Astrocyte (in vitro differentiated cells and primary cell): ENCODE measurements around the gene THG1L. TPM values are rescaled to one million over a fixed set of nuclear protein-coding genes. Genes with fewer than 3 reads are reported as not detected.

Experiments
- DNase-seq: peaks from one replicate; pipeline ENCODE4 v3.0.0-alpha.2; 2010; ENCODE audit warnings: low read depth
- FAIRE-seq: peaks from 2 replicates; lab custom pipeline; 2011; peaks lifted over from hg19 to GRCh38; lab: Jason Lieb, UNC
- H2AFZ ChIP-seq: 2 replicates; pipeline ENCODE4 v1.6.0; 2012; ENCODE audit warnings: low read depth, low read length, inconsistent platforms
- H3K27ac ChIP-seq: 2 replicates; pipeline ENCODE4 v1.5.1; 2011; ENCODE audit warnings: low read depth, low read length, inconsistent platforms
- H3K27me3 ChIP-seq: 2 replicates; pipeline ENCODE4 v1.6.0; 2011; ENCODE audit warnings: low read length, inconsistent platforms; ENCODE audit not compliant: insufficient read depth
- H3K36me3 ChIP-seq: 2 replicates; pipeline ENCODE4 v1.5.1; 2011; ENCODE audit warnings: low read length, inconsistent platforms; ENCODE audit not compliant: insufficient read depth
- H3K4me1 ChIP-seq: 2 replicates; pipeline ENCODE4 v1.5.1; 2011; ENCODE audit warnings: low read length, inconsistent platforms; ENCODE audit not compliant: insufficient read depth
- H3K4me2 ChIP-seq: 2 replicates; pipeline ENCODE4 v1.6.0; 2012; ENCODE audit warnings: low read length, inconsistent platforms
- H3K4me3 ChIP-seq: 2 replicates; pipeline ENCODE4 v1.5.1; 2011; ENCODE audit warnings: low read depth, mild to moderate bottlenecking, low read length, inconsistent platforms; ENCODE audit not compliant: insufficient read depth
- H3K79me2 ChIP-seq: 2 replicates; pipeline ENCODE4 v1.6.0; 2012; ENCODE audit warnings: mild to moderate bottlenecking, low read length, inconsistent platforms; ENCODE audit not compliant: insufficient read depth
- H3K9ac ChIP-seq: 2 replicates; pipeline ENCODE4 v1.6.0; 2012; ENCODE audit warnings: mild to moderate bottlenecking, low read length, inconsistent platforms
- H3K9me3 ChIP-seq: 2 replicates; pipeline ENCODE4 v1.5.1; 2012; ENCODE audit warnings: low read depth, mild to moderate bottlenecking, low read length, inconsistent platforms; ENCODE audit not compliant: insufficient read depth
- H4K20me1 ChIP-seq: 2 replicates; pipeline ENCODE4 v1.6.0; 2012; ENCODE audit warnings: low read length, inconsistent platforms; ENCODE audit not compliant: insufficient read depth
- H3K27ac Mint-ChIP-seq: one replicate; pipeline ENCODE4 v1.8.0; 2021; ENCODE audit warnings: mild to moderate bottlenecking, mixed read lengths; ENCODE audit not compliant: unreplicated experiment
- H3K27me3 Mint-ChIP-seq: one replicate; pipeline ENCODE4 v1.8.0; 2021; ENCODE audit warnings: low read depth, mixed read lengths; ENCODE audit not compliant: unreplicated experiment
- H3K36me3 Mint-ChIP-seq: one replicate; pipeline ENCODE4 v1.8.0; 2021; ENCODE audit warnings: low read depth, mixed read lengths; ENCODE audit not compliant: unreplicated experiment
- H3K4me1 Mint-ChIP-seq: one replicate; pipeline ENCODE4 v1.8.0; 2021; ENCODE audit warnings: low read depth, mixed read lengths; ENCODE audit not compliant: unreplicated experiment
- H3K4me3 Mint-ChIP-seq: one replicate; pipeline ENCODE4 v1.8.0; 2021; ENCODE audit warnings: mild to moderate bottlenecking, moderate library complexity, mixed read lengths; ENCODE audit not compliant: unreplicated experiment
- H3K9me3 Mint-ChIP-seq: one replicate; pipeline ENCODE4 v1.8.0; 2021; ENCODE audit warnings: mild to moderate bottlenecking, mixed read lengths; ENCODE audit not compliant: unreplicated experiment
- EZH2 ChIP-seq: IDR thresholded peaks from 2 replicates; pipeline ENCODE4 v1.6.1; 2012; ENCODE audit warnings: mild to moderate bottlenecking, low read length, inconsistent platforms; ENCODE audit not compliant: insufficient read depth
- total RNA-seq: library from RNA; stranded (reverse); gene quantifications from 2 replicates; pipeline ENCODE4 v1.2.1, GENCODE V29; 2021
- TF ChIP-seq, protein P1 (sequence below): IDR thresholded peaks from 2 replicates; pipeline ENCODE4 v1.5.1; 2011; ENCODE audit warnings: low read depth, mild to moderate bottlenecking, inconsistent platforms, low read length, moderate library complexity; ENCODE audit not compliant: insufficient read depth

The THG1L gene
- total RNA-seq, 1 donor from 2014 or later = 9.7 TPM

DNA sequence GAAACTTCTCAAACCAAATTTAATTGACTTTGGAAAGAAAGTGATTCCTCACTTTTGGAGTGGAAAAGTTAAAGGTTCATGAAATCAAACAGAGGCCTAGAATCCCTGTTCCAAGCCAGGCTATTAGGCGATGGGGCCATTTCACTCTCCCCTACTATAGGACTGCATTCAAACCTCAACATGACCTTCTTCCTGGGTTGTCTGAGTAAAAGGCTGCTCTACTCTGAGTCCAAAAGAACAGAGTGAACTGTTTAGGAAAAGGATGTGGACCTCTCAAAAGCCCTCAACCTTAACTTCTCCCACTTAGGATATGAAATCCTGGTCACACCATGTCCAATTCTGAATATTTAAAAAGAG, 44.0 kb upstream of the THG1L start:
- DNase-seq = no peak
- H3K27me3 ChIP-seq = no peaks in the 10 kb centered on the region

DNA sequence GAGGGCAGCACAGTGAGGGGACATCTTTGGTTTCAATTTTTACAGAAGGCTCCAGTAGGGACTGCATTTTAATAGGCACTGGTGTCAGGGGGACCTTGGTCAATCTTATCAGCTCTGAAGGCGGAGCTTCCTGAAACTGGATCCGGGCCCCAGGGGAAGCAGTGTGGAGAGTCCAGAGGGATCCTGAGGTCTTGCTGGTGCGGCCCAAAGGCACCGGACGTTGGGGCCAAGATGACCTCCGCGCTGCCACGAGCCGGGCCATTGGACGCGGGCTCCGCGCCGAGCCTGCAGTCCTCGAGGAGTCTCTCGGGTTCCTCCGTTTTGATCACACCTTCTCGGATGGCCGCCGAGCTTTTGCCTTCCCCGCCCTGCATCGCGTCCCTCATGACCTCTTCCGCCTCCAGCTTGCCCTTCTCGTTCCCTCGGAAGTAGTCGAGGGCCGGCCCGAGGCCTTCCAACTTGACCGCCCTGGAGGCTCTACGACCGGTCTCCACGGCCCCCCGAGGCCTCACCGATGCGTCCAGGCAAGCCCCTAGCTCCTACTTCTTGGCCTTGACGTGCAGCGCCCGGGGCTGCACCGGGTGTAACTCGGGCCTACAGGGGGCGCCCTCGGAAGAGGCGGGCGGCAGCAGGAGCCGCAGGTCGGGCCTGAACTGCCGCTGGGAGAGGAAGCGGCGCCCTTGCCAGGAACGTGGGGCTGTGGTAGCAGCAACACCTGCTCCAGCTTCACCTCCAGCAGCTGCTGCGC, 41.1 kb upstream of the THG1L start:
- Mint-ChIP-seq H3K27ac (no peak overlapping the region), H3K9me3 (peaks cover 4% of the 10 kb centered on the region), H3K27me3 (no peaks in the 10 kb centered on the region), H3K4me3 (no peak overlapping the region), H3K36me3 (no peaks in the 10 kb centered on the region), H3K4me1 (peaks cover 2% of the 10 kb centered on the region)
- H3K36me3 ChIP-seq = no peaks in the 10 kb centered on the region
- no peaks in the 10 kb centered on the region for H3K79me2 ChIP-seq
- no peak overlapping the region for H3K27ac ChIP-seq
- no peaks in the 10 kb centered on the region for H3K4me1 ChIP-seq
- FAIRE-seq = no peak
- no peak overlapping the region for H3K4me3 ChIP-seq
- H3K4me2 ChIP-seq = no peak overlapping the region
- TF ChIP-seq, protein P1, sequence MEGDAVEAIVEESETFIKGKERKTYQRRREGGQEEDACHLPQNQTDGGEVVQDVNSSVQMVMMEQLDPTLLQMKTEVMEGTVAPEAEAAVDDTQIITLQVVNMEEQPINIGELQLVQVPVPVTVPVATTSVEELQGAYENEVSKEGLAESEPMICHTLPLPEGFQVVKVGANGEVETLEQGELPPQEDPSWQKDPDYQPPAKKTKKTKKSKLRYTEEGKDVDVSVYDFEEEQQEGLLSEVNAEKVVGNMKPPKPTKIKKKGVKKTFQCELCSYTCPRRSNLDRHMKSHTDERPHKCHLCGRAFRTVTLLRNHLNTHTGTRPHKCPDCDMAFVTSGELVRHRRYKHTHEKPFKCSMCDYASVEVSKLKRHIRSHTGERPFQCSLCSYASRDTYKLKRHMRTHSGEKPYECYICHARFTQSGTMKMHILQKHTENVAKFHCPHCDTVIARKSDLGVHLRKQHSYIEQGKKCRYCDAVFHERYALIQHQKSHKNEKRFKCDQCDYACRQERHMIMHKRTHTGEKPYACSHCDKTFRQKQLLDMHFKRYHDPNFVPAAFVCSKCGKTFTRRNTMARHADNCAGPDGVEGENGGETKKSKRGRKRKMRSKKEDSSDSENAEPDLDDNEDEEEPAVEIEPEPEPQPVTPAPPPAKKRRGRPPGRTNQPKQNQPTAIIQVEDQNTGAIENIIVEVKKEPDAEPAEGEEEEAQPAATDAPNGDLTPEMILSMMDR = no peak
- no peak for TF ChIP-seq EZH2
- H3K9me3 ChIP-seq = no peaks in the 10 kb centered on the region
- H3K27me3 ChIP-seq = no peaks in the 10 kb centered on the region
- no peak overlapping the region for H2AFZ ChIP-seq
- no peak overlapping the region for H3K9ac ChIP-seq
- no peaks in the 10 kb centered on the region for H4K20me1 ChIP-seq
- no peak for DNase-seq

More for the DNA sequence above, 44.0 kb upstream of the THG1L start:
- Histone ChIP-seq H3K4me3 (no peak overlapping the region), H3K4me2 (no peak overlapping the region), H3K27ac (no peak overlapping the region), H4K20me1 (no peaks in the 10 kb centered on the region), H3K9ac (no peak overlapping the region), H3K4me1 (no peaks in the 10 kb centered on the region), H3K36me3 (no peaks in the 10 kb centered on the region), H2AFZ (no peak overlapping the region), H3K9me3 (no peaks in the 10 kb centered on the region), H3K79me2 (no peaks in the 10 kb centered on the region)
- Mint-ChIP-seq H3K36me3 (no peaks in the 10 kb centered on the region), H3K27me3 (peaks cover 7% of the 10 kb centered on the region), H3K4me1 (peaks cover 2% of the 10 kb centered on the region), H3K9me3 (peaks cover 4% of the 10 kb centered on the region), H3K4me3 (no peak overlapping the region), H3K27ac (no peak overlapping the region)
- TF ChIP-seq, protein P1 = no peak
- TF ChIP-seq EZH2 = no peak
- no peak for FAIRE-seq
